ENCODE data around the gene CPSF3.

Gene CPSF3

DNA sequence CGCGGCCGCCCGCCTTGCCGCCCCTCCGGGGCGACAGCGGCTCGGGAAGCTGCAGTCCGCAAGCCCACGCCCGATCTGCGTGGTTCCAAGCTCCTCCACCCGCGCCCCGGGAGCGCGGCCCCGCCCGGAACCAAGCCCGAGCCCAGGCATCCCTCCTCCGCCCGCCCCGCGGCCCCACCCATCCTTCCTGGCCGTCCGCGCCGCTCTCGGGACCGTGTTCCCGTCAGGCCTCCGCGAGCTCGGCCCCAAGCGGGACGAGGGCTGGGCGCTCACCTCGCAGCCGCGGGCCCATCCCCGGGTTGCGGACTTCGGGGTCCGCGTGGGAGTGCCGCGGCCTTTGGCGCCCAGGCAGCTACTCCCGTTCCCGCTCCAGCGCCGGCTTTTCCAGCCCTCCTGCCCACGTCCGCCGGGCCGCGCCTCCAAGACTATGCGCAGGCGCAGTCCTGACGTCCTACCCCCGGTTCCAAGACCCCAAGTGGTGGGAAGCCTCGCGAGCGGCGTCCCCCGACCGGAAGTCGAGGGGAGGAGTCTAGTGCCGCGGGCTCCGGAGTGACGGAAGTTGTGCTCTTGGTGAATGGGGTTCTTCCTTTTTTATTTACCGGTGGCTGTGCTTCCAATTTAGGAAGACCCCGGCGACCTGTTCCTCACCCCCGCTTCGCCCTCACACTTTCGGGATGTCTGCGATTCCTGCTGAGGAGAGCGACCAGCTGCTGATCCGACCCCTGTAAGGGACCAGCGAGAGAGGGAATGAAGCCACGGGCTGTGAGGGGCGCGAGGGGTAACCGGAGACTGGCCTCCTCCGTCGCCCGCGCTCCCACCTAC lies at the start of gene CPSF3, which contains the start of gene ITGB1BP1:
Gene CPSF3, plus strand, starts transcription at position 555 of the 822 bp plus-strand sequence. Its CDS starts 120 bp downstream, at position 675.
Gene ITGB1BP1, minus strand, starts transcription at position 429 of the 822 bp plus-strand sequence. CDS start 4,831 bp downstream, outside the sequence.
- peak; percentile 97 to 98 for DNase-seq

- no peak for DNase-seq
Measured at GRCh38 chr2:9374071-9374730, 49.3 kb upstream of the CPSF3 start.

DNA sequence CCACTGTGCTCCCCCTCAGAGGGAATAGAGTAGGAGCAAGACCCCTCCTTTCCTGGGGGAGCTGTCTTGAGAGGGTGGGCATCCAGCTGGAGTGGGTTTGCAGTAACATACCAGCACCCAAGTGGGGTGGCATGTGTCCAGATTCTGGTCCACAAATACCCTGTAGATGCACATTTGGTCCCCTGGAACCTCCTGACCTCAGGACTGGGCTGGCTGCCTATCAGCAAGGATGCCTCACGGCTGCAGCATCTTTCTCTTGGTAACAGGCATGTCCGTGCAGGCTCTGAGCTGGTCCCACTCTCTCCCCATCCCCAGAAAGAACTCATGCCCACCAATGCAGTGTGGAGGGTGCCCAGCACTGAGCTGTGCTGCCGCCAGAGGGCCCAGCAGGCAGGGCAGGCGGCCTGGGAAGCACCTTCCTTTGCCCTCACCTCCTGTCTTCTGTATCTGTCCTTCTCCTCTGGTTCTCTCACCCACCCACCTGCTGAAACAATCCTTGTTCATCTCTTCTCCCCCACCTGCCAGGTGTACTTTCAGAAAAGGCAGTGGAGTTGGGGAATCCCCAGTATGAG lies 47.5 kb upstream of the CPSF3 start:
- no peak for DNase-seq

GRCh38 chr2:9377461-9378097 lies 45.9 kb upstream of the CPSF3 start:
- no peak for DNase-seq

DNA sequence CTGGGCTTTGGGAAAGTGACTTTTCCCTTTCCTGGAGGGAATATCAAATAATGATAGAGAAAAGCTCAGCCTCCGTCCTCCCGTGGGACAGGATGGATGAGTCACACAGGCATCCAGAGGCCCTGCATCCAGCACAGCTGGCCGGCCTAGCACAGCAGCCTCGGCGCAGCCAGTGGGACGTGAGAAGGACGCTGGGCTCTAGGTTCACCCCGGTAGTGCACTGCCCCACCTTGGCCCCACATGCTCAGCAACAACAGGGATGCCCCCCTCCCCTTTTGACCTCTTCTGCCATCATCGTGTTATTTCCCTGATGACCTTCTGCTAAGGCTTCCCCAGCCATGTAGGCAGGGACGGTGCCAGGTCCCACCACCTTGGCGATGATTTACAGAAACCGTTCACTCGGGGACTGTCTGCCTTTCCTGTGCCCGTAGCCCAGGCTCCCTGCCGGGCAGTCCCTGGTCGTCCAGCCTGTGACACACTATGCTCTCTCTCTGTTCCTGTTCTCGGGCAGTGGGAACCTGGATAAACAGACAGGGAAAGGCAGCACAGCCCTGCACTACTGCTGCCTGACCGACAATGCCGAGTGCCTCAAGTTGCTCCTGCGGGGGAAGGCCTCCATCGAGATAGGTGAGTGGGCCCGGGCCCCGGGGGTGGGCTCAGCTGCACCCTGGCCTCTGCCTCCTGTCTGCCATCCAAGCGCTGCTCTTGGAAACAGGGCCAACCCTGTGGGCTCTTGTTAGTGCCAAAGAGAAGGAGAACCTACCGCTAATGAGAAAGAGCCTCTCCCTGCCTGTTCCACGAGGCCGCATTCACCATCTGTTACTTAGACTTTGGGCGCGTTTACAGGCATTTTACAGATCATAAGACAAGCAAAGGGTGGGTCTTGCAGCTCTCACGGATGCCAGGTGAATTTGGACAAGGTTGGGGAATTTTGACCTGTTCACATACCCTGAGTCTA lies 44.7 kb upstream of the CPSF3 start:
- no peak for DNase-seq

GRCh38 chr2:9379391-9379755 lies 44.1 kb upstream of the CPSF3 start:
- no peak for DNase-seq

DNA sequence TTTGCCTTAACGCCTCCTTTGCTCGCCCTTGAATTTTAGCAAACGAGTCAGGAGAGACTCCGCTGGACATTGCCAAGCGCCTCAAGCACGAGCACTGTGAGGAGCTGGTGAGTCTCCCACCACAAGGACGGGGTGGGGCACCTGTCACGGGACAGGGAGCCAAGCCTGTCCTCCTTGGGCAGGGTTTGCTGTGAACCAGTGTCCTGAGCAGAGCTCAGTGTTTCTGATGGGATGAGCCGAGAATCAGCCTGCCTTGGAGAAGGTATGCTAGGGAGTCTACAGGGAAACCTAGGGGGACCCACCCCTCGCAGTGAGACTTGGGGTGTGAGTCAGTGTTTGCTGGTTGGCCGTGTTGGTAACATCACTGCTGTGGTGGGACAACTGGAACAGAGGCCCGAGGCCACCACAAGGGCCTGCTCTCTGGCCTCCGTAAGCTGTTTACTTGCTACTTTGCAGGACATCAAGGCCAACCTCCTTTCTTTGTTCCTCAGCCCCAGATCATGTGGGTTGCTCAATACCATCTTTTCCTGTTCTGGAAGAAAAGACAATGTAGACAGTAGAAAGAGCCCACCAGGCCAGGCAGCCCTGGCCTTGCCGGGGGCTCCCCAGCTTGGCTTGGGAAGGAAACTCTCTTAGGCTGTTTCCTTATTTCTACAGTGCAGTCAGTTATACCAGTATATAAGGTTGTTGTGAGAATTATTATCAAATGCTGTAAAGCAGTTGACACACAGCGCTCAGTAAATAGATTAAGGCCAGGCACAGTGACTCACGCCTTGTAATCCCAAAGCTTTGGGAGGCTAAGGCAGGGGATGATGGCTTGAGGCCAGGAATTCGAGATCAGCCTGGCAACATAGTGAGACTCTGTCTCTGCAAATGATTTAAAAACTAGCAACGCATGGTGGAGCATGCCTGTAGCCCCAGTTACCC lies 42.5 kb upstream of the CPSF3 start:
- DNase-seq, result no peak

DNA sequence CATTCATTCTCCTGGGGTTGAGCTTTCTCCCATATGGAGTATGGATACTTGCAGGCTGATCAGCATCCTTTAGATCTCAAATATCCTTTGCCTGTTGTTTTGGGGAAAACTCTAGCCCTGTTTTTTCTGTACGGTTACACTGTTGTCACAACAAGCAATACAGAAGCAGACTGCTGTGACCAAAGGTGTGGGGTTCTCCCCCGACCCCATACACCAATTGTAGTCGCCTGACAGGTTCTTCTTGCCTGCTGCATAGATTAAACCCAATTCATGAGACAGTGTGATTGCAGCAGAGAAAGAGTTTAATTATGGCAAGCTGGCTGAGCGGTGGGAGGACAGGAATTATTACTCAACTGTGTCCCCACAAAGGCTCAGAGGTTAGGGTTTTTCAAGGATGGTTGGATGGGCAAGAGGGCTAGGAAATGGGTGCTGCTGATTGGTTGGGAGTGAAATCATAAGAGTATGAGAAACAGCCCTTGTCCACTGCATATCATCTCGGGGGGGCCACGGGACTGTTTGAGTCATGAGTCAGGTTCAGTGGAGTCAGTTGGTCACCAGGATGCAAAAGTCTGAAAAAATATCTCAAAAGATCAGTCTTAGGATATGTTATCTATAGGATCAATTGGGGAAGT lies 40.7 kb upstream of the CPSF3 start:
- no peak for DNase-seq

GRCh38 chr2:9384521-9384920 lies 38.9 kb upstream of the CPSF3 start:
- DNase-seq, result no peak

GRCh38 chr2:9385841-9386240 lies 37.6 kb upstream of the CPSF3 start:
- no peak for DNase-seq

- no peak for DNase-seq
Measured at GRCh38 chr2:9388199-9388681, 35.2 kb upstream of the CPSF3 start.

GRCh38 chr2:9388950-9389911 lies 34.2 kb upstream of the CPSF3 start:
- DNase-seq, result no peak

GRCh38 chr2:9390151-9390850 lies 33.2 kb upstream of the CPSF3 start:
- DNase-seq, result no peak

- no peak for DNase-seq
Measured at GRCh38 chr2:9390991-9391390, 32.5 kb upstream of the CPSF3 start.

- DNase-seq, result no peak
Measured at GRCh38 chr2:9391961-9392720, 31.3 kb upstream of the CPSF3 start.

DNA sequence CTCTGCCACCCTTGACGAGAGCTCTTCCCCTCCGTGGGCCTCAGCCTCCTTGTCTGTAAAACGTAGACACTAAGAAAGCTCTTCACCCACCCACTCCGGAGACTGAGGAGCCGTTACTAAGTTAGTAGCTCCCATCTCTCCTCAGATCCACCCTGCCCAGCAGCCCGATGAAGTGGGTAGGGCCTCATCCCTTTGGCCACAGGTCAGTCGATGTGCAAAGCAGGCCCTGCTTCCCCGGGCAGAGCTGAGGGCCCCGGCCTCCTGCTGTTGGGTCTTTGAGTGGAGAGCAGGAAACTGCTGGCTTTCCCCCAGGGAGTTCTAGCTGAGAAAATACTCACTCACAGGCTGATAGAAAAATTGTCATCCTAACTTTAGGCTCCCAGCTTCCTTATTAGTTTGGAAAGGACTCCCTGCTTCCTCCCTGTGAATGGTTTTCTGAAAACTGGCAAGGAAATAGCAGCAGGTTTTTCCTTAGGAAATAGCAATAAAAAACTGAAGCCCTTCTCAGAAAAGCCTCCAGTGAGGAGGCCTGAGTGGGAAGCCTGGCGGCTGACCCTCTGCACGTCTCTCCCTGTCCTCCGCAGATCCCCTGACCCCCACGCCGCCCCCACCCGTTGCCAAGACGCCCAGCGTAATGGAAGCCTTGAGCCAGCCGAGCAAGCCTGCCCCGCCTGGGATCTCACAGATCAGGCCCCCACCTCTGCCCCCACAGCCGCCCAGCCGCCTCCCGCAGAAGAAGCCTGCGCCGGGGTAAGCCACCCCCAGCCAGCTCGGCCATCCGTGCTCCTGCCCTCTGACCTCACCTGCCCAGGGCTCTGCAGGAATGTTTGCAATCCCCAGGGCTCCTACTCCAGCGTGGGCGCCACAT lies 30.3 kb upstream of the CPSF3 start:
- no peak for DNase-seq

- no peak for DNase-seq
Measured at GRCh38 chr2:9394816-9395215, 28.6 kb upstream of the CPSF3 start.
